ENCODE results near the gene SOX6. TPM values are rescaled to one million over a fixed set of nuclear protein-coding genes. Genes with fewer than 3 reads are reported as not detected.

Gene SOX6
- total and polyA plus RNA-seq, 2 donors (not counting 3 experiments of a cell fraction or from before 2014, with no cell fraction given) = 0.14 to 3.7 TPM

DNA sequence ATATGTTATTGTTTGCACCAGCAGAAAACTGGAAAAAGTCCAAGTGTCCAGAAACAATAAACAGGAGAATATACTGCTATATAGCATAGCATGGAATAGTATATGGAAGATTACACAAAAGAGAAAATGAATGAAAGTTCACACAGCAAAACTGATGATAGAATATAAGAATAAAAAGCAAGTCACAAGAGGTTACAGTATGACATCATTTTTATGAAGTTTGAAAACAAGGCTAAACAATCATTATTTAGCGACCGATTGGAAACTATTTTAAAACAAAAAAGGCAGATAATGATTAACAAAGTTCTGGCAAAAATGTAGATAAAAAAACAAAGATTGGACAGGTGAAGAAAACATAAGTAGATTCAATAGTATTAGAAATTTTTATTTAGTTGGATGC is 47.1 kb downstream of the SOX6 start:
- dilution Hi-C loops (cut with MboI; ENCODE audit: extremely low pct_ligation_motif_present, low sequenced_read_pairs) = no loop called here

DNA sequence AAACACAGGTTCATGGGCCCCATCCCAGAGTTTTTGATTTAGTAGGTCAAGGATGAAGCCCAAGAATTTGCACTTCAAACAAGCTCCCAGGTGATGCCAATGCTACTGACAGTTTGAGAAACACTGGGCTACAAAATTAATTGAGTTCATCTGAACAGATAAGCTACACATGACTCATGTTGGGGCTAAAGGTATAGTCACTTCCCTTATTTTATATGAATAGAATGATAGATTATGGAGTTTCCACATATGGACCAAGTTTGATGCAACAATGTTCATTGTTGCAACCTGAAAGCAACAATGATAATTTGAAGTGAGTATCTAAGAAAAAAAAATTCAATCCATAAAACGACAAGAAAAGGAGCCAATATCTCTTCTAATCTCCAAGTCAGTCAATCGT is 54.9 kb downstream of the SOX6 start:
- H3K9me3 ChIP-seq (replicated peaks; ENCODE audit: control insufficient read depth, insufficient read depth, low read length) = no peaks in the 10 kb centered on the region
- no peak overlapping the region for H3K4me3 ChIP-seq (replicated peaks in 1 of 3; ENCODE audit: insufficient read depth in 1 of 3, low read depth in 1 of 3, low read length in 3 of 3)
- H3K36me3 ChIP-seq (ENCODE audit: control insufficient read depth in 2 of 2, extremely low read depth in 1 of 2, insufficient read depth in 2 of 2, low read length in 2 of 2) = no peaks in the 10 kb centered on the region
- H3K9me1 ChIP-seq (replicated peaks; ENCODE audit: control insufficient read depth, extremely low read depth, insufficient read depth, low read length) = no peaks in the 10 kb centered on the region
- no peak overlapping the region for H3K27ac ChIP-seq (ENCODE audit: insufficient read depth, low read depth, low read length)
- TF ChIP-seq, protein P1, sequence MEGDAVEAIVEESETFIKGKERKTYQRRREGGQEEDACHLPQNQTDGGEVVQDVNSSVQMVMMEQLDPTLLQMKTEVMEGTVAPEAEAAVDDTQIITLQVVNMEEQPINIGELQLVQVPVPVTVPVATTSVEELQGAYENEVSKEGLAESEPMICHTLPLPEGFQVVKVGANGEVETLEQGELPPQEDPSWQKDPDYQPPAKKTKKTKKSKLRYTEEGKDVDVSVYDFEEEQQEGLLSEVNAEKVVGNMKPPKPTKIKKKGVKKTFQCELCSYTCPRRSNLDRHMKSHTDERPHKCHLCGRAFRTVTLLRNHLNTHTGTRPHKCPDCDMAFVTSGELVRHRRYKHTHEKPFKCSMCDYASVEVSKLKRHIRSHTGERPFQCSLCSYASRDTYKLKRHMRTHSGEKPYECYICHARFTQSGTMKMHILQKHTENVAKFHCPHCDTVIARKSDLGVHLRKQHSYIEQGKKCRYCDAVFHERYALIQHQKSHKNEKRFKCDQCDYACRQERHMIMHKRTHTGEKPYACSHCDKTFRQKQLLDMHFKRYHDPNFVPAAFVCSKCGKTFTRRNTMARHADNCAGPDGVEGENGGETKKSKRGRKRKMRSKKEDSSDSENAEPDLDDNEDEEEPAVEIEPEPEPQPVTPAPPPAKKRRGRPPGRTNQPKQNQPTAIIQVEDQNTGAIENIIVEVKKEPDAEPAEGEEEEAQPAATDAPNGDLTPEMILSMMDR (IDR thresholded peaks at IDR 0.05; ENCODE audit: extremely low read depth in 1 of 2, insufficient read depth in 1 of 2, low read depth in 1 of 2, low read length in 2 of 2) = no peak
- TF ChIP-seq POLR2AphosphoS5 (IDR thresholded peaks at IDR 0.05; ENCODE audit: insufficient read depth, low read depth, low read length) (no peak), GATA2 (IDR thresholded peaks at IDR 0.05; ENCODE audit: insufficient read depth, insufficient read length, low read depth, low read length) (no peak), FOS (IDR thresholded peaks at IDR 0.05; ENCODE audit: borderline replicate concordance, insufficient read depth, low read length) (no peak), MYC (IDR thresholded peaks at IDR 0.05; ENCODE audit: low read depth, low read length) (no peak), JUN (IDR thresholded peaks at IDR 0.05; ENCODE audit: borderline replicate concordance, insufficient read depth, insufficient read length, low read depth) (no peak), EZH2 (IDR thresholded peaks at IDR 0.05; ENCODE audit: borderline replicate concordance, low read depth, low read length, severe bottlenecking) (no peak), POLR2A (IDR thresholded peaks at IDR 0.05; ENCODE audit: low read depth, low read length) (no peak)
- TF ChIP-seq, protein P2, sequence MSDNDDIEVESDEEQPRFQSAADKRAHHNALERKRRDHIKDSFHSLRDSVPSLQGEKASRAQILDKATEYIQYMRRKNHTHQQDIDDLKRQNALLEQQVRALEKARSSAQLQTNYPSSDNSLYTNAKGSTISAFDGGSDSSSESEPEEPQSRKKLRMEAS (IDR thresholded peaks at IDR 0.05; ENCODE audit: insufficient read depth, insufficient read length) = no peak
- CTCF ChIA-PET = no interaction called here
- H3K79me2 ChIP-seq (ENCODE audit: control insufficient read depth, insufficient read depth, low read length) = no peaks in the 10 kb centered on the region
- no peak overlapping the region for H2AFZ ChIP-seq (ENCODE audit: low read depth, low read length)
- H3K4me2 ChIP-seq (ENCODE audit: insufficient read depth, low read length) = no peak overlapping the region
- H4K20me1 ChIP-seq (replicated peaks; ENCODE audit: control insufficient read depth, extremely low read depth, insufficient read depth, low read length) = no peaks in the 10 kb centered on the region
- FAIRE-seq (no peak), DNase-seq (ENCODE audit: low read depth, low spot score) (no peak)
- no peak overlapping the region for H3K9ac ChIP-seq (replicated peaks; ENCODE audit: extremely low read depth, insufficient read depth, low read length)
- no peaks in the 10 kb centered on the region for H3K27me3 ChIP-seq (ENCODE audit: control insufficient read depth in 2 of 2, insufficient read depth in 2 of 2, low read length in 2 of 2)
- dilution Hi-C loops (cut with MboI; ENCODE audit: extremely low pct_ligation_motif_present, low sequenced_read_pairs) (no loop called here), intact Hi-C loops (cut with micrococcal nuclease) (no loop called here)
- BruUV-seq (replicated peaks) = no TSS peak
- POLR2A ChIA-PET = no interaction called here
- no peaks in the 10 kb centered on the region for H3K4me1 ChIP-seq (ENCODE audit: control insufficient read depth, extremely low read depth, insufficient read depth, low read length)

More for the DNA sequence above, 47.1 kb downstream of the SOX6 start:
- no peak for FAIRE-seq
- Histone ChIP-seq H3K27ac (ENCODE audit: insufficient read depth, low read depth, low read length) (no peak overlapping the region), H3K9me3 (replicated peaks; ENCODE audit: control insufficient read depth, insufficient read depth, low read length) (no peaks in the 10 kb centered on the region), H3K4me1 (ENCODE audit: control insufficient read depth, extremely low read depth, insufficient read depth, low read length) (no peaks in the 10 kb centered on the region), H3K9me1 (replicated peaks; ENCODE audit: control insufficient read depth, extremely low read depth, insufficient read depth, low read length) (no peaks in the 10 kb centered on the region), H3K4me2 (ENCODE audit: insufficient read depth, low read length) (no peak overlapping the region), H3K27me3 (ENCODE audit: control insufficient read depth in 2 of 2, insufficient read depth in 2 of 2, low read length in 2 of 2) (no peaks in the 10 kb centered on the region), H2AFZ (ENCODE audit: low read depth, low read length) (no peak overlapping the region), H3K4me3 (replicated peaks in 1 of 3; ENCODE audit: insufficient read depth in 1 of 3, low read depth in 1 of 3, low read length in 3 of 3) (no peak overlapping the region), H3K9ac (replicated peaks; ENCODE audit: extremely low read depth, insufficient read depth, low read length) (no peak overlapping the region), H3K36me3 (ENCODE audit: control insufficient read depth in 2 of 2, extremely low read depth in 1 of 2, insufficient read depth in 2 of 2, low read length in 2 of 2) (no peaks in the 10 kb centered on the region), H3K79me2 (ENCODE audit: control insufficient read depth, insufficient read depth, low read length) (no peaks in the 10 kb centered on the region), H4K20me1 (replicated peaks; ENCODE audit: control insufficient read depth, extremely low read depth, insufficient read depth, low read length) (no peaks in the 10 kb centered on the region)
- CTCF ChIA-PET = no interaction called here
- no peak for DNase-seq (ENCODE audit: low read depth, low spot score)
- TF ChIP-seq FOS (IDR thresholded peaks at IDR 0.05; ENCODE audit: borderline replicate concordance, insufficient read depth, low read length) (no peak), MYC (IDR thresholded peaks at IDR 0.05; ENCODE audit: low read depth, low read length) (no peak), EZH2 (IDR thresholded peaks at IDR 0.05; ENCODE audit: borderline replicate concordance, low read depth, low read length, severe bottlenecking) (no peak)
- TF ChIP-seq, protein P1 (IDR thresholded peaks at IDR 0.05; ENCODE audit: extremely low read depth in 1 of 2, insufficient read depth in 1 of 2, low read depth in 1 of 2, low read length in 2 of 2) = no peak
- intact Hi-C loops (cut with micrococcal nuclease) = no loop called here
- BruUV-seq (replicated peaks) = no TSS peak
- POLR2A ChIA-PET = no interaction called here
